ENCODE data around the gene RGS3.

Gene RGS3

GRCh38 chr9:113618836-113619490, 155.4 kb downstream of the RGS3 start (continued):
- TF ChIP-seq, protein P1, sequence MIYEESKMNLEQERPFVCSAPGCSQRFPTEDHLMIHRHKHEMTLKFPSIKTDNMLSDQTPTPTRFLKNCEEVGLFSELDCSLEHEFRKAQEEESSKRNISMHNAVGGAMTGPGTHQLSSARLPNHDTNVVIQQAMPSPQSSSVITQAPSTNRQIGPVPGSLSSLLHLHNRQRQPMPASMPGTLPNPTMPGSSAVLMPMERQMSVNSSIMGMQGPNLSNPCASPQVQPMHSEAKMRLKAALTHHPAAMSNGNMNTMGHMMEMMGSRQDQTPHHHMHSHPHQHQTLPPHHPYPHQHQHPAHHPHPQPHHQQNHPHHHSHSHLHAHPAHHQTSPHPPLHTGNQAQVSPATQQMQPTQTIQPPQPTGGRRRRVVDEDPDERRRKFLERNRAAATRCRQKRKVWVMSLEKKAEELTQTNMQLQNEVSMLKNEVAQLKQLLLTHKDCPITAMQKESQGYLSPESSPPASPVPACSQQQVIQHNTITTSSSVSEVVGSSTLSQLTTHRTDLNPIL (CRISPR knock-in tag; IDR thresholded peaks at IDR 0.05; ENCODE audit: low read depth) = no peak
- TF ChIP-seq ZFP3 (CRISPR knock-in tag; IDR thresholded peaks at IDR 0.05) (no peak), PPARA (CRISPR knock-in tag; IDR thresholded peaks at IDR 0.05; ENCODE audit: borderline replicate concordance) (no peak), GLIS3 (CRISPR knock-in tag; IDR thresholded peaks at IDR 0.05) (no peak), ESRRG (CRISPR knock-in tag; IDR thresholded peaks at IDR 0.05) (no peak), RARB (CRISPR knock-in tag; IDR thresholded peaks at IDR 0.05) (no peak), TCF4 (CRISPR knock-in tag; IDR thresholded peaks at IDR 0.05; ENCODE audit: borderline replicate concordance) (no peak), ARNTL (CRISPR knock-in tag; IDR thresholded peaks at IDR 0.05; ENCODE audit: borderline replicate concordance, low read depth) (no peak), CSDC2 (CRISPR knock-in tag; IDR thresholded peaks at IDR 0.05) (no peak)
- TF ChIP-seq, protein P2, sequence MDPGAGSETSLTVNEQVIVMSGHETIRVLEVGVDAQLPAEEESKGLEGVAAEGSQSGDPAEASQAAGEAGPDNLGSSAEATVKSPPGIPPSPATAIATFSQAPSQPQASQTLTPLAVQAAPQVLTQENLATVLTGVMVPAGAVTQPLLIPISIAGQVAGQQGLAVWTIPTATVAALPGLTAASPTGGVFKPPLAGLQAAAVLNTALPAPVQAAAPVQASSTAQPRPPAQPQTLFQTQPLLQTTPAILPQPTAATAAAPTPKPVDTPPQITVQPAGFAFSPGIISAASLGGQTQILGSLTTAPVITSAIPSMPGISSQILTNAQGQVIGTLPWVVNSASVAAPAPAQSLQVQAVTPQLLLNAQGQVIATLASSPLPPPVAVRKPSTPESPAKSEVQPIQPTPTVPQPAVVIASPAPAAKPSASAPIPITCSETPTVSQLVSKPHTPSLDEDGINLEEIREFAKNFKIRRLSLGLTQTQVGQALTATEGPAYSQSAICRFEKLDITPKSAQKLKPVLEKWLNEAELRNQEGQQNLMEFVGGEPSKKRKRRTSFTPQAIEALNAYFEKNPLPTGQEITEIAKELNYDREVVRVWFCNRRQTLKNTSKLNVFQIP (CRISPR knock-in tag; IDR thresholded peaks at IDR 0.05; ENCODE audit: borderline replicate concordance, low read depth) = no peak

DNA sequence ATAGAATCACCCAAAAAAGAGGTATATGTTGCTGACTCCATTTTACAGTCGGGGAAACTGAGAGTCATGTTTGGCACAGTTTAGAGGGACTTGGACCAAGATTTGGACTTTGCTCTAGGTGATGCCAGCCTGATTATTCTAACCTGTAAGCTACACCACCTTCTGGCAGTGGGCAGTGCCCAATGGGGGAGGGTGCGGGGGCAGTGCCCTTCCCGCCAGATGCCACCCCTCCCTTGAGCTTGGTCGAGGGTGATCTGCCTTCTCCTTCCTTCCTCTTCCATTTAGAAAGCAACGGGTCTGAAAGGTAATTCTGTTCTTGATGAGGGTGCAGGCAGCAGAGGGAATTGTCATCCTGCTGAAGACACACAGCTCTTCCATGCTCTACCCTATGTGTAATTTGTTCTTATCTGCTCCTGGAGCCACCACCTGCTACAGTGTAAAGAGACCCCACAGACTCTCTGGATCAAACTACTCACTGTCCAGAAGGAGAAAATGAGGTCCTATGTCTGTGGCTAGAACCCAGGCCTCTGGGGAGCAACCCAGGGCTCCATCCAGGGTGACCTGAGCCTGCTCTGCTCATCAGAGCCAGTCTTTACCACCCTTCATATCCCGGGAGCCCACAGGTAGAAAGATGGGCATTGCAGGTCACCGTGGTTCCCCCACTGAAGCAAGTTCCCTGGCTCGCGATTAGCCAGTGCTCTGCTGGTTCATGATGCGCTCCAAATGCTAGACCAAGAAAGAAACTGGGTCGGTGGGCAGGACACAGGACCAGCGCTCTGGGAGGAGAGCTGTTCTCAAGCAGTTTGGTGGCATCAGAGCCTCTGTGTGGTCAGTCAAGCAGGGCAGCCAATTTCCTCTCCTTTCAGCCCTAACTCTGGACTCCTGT, 156.2 kb downstream of the RGS3 start:
- peak; percentile 1 for ATAC-seq
- no peak for TF ChIP-seq ZFP30 (CRISPR knock-in tag; IDR thresholded peaks at IDR 0.05)
- TF ChIP-seq BACH2 (CRISPR knock-in tag; IDR thresholded peaks at IDR 0.05; ENCODE audit: borderline replicate concordance) = no peak
- no peak for TF ChIP-seq ZNF8 (CRISPR knock-in tag; IDR thresholded peaks at IDR 0.05)
- TF ChIP-seq TCF4 (CRISPR knock-in tag; IDR thresholded peaks at IDR 0.05; ENCODE audit: borderline replicate concordance) = no peak
- TF ChIP-seq, protein P3, sequence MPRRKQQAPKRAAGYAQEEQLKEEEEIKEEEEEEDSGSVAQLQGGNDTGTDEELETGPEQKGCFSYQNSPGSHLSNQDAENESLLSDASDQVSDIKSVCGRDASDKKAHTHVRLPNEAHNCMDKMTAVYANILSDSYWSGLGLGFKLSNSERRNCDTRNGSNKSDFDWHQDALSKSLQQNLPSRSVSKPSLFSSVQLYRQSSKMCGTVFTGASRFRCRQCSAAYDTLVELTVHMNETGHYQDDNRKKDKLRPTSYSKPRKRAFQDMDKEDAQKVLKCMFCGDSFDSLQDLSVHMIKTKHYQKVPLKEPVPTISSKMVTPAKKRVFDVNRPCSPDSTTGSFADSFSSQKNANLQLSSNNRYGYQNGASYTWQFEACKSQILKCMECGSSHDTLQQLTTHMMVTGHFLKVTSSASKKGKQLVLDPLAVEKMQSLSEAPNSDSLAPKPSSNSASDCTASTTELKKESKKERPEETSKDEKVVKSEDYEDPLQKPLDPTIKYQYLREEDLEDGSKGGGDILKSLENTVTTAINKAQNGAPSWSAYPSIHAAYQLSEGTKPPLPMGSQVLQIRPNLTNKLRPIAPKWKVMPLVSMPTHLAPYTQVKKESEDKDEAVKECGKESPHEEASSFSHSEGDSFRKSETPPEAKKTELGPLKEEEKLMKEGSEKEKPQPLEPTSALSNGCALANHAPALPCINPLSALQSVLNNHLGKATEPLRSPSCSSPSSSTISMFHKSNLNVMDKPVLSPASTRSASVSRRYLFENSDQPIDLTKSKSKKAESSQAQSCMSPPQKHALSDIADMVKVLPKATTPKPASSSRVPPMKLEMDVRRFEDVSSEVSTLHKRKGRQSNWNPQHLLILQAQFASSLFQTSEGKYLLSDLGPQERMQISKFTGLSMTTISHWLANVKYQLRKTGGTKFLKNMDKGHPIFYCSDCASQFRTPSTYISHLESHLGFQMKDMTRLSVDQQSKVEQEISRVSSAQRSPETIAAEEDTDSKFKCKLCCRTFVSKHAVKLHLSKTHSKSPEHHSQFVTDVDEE (CRISPR knock-in tag; IDR thresholded peaks at IDR 0.05) = no peak

- ATAC-seq = peak; percentile 86
- TF ChIP-seq CSDC2 (CRISPR knock-in tag; IDR thresholded peaks at IDR 0.05) (no peak), ISL1 (CRISPR knock-in tag; IDR thresholded peaks at IDR 0.05) (peak; percentile 35; the same call in 1 of the 2 replicates), GLIS3 (CRISPR knock-in tag; IDR thresholded peaks at IDR 0.05) (peak; percentile 6; the same call in 1 of the 2 replicates), ZC3H10 (CRISPR knock-in tag; IDR thresholded peaks at IDR 0.05) (no peak), PPARA (CRISPR knock-in tag; IDR thresholded peaks at IDR 0.05; ENCODE audit: borderline replicate concordance) (no peak), SNAI2 (CRISPR knock-in tag; IDR thresholded peaks at IDR 0.05) (no peak; the same call in none of the 2 replicates), ESRRG (CRISPR knock-in tag; IDR thresholded peaks at IDR 0.05) (no peak), ZFP3 (CRISPR knock-in tag; IDR thresholded peaks at IDR 0.05) (peak; percentile 91), ZFP30 (CRISPR knock-in tag; IDR thresholded peaks at IDR 0.05) (no peak), RARB (CRISPR knock-in tag; IDR thresholded peaks at IDR 0.05) (no peak), TOX (CRISPR knock-in tag; IDR thresholded peaks at IDR 0.05; ENCODE audit: borderline replicate concordance) (no peak), PATZ1 (CRISPR knock-in tag; IDR thresholded peaks at IDR 0.05; ENCODE audit: borderline replicate concordance) (peak; percentile 92; the same call in 1 of the 2 replicates)
- TF ChIP-seq, protein P2 (CRISPR knock-in tag; IDR thresholded peaks at IDR 0.05; ENCODE audit: borderline replicate concordance, low read depth) = no peak
- TF ChIP-seq, protein P3 (CRISPR knock-in tag; IDR thresholded peaks at IDR 0.05) = peak; percentile 24; the same call in 1 of the 2 replicates
Observed at GRCh38 chr9:113620377-113621161, 157.0 kb downstream of the RGS3 start.
